Esophagus muscularis mucosa (tissue), 3 donors: ENCODE results near the gene SETMAR.

ENCODE experiments used
- EP300 ChIP-seq: sonication (generic); formaldehyde crosslinking; IDR thresholded peaks from one replicate; pipeline ENCODE4 v1.6.1; 2017; ENCODE audit warnings: antibody characterized with exemption
- POLR2A ChIP-seq: fragments of 450-650 bp; IDR thresholded peaks from one replicate; pipeline ENCODE4 v1.6.1; 2017; ENCODE audit warnings: antibody characterized with exemption, moderate library complexity, mild to moderate bottlenecking, low read depth
- POLR2AphosphoS5 ChIP-seq, 2 donors: sonication (generic); formaldehyde crosslinking; IDR thresholded peaks; one replicate each; pipeline ENCODE4 v1.6.1; 2017; ENCODE audit warnings: antibody characterized with exemption in 2 of 2

- no peak for TF ChIP-seq POLR2AphosphoS5 (IDR thresholded peaks at IDR 0.05)
- TF ChIP-seq POLR2A, result no peak
- no peak for TF ChIP-seq EP300
These were observed 37.5 kb downstream of the SETMAR start for GRCh38 chr3:4340411-4341335.
